IgD-negative memory B cell (primary cell): Measurements from ENCODE around the gene TMEM254. TPM values are rescaled to one million over a fixed set of nuclear protein-coding genes. Genes with fewer than 3 reads are reported as not detected.
"Not testable (repeated sequence)": the region's sequence is repeated elsewhere in the genome, so short reads cannot be mapped to it uniquely, and the experiment has no call there.

Experiments used
- H3K27ac Mint-ChIP-seq, 3 donors: one replicate each; pipeline ENCODE4 v1.8.0; 2020 to 2022; ENCODE audit warnings: mild to moderate bottlenecking in 3 of 3, mixed read lengths in 3 of 3, moderate library complexity in 1 of 3
- H3K27me3 Mint-ChIP-seq: one replicate; pipeline ENCODE4 v1.8.0; 2021; ENCODE audit warnings: mixed read lengths
- H3K36me3 Mint-ChIP-seq: one replicate; pipeline ENCODE4 v1.8.0; 2020; ENCODE audit warnings: mild to moderate bottlenecking, mixed read lengths
- H3K4me1 Mint-ChIP-seq, 3 donors: one replicate each; pipeline ENCODE4 v1.8.0; 2020 to 2022; ENCODE audit warnings: mixed read lengths in 3 of 3, mild to moderate bottlenecking in 1 of 3
- H3K4me3 Mint-ChIP-seq, 4 donors: one replicate each; pipeline ENCODE4 v1.8.0; 2020 to 2022; ENCODE audit warnings: mild to moderate bottlenecking in 4 of 4, mixed read lengths in 4 of 4, moderate library complexity in 3 of 4
- H3K9me3 Mint-ChIP-seq, 3 donors: one replicate each; pipeline ENCODE4 v1.8.0; 2020 to 2021; ENCODE audit warnings: mixed read lengths in 3 of 3, mild to moderate bottlenecking in 1 of 3
- polyA plus RNA-seq: library from polyadenylated mRNA; unstranded; fragments of 300-500 nt; fragmentation: Illumina TruSeq; gene quantifications from one replicate; pipeline ENCODE4 v1.2.3, GENCODE V29; 2021

TMEM254 gene
- polyA plus RNA-seq, 1 donor from 2014 or later, result 29.4 TPM

DNA sequence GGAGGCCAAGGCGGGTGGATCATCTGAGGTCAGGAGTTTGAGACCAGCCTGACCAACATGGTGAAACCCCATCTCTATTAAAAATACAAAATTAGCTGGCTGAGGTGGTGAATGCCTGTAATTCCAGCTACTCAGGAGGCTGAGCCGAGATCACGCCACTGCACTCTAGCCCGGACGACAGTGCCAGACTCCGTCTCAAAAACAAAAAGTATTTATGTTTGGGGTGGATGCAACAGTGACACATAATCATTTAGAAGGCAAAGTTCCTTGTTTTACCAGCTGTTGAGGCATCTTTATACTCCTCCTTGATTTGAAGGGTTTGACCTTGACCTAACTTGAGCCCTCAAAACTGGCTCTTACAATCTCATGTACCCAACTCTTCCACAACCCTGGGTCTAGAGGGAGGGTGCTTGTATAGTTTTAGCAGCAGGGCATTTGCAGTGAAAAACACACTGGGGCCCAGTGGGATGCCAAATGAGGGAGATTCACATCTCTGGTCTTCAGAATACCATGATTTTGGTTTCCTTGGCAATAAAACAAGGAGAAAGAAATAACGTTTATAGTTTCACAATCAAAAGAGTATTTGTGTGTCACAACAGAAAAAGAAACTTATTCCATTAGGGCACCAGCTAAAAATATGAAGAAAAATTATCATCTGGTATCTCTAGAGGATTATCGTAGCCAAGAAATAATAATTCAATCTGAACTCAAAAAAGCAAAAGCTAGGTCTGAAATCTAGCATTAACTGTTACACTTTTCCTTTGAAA lies 14.2 kb upstream of the TMEM254 start:
- no peaks in the 10 kb centered on the region for H3K36me3 Mint-ChIP-seq
- H3K4me1 Mint-ChIP-seq, result no peaks in the 10 kb centered on the region
- H3K27ac Mint-ChIP-seq, result no peak overlapping the region
- no peak overlapping the region for H3K4me3 Mint-ChIP-seq
- H3K27me3 Mint-ChIP-seq, result no peaks in the 10 kb centered on the region
- H3K9me3 Mint-ChIP-seq, result peaks cover 0 to 4% (median 1%) of the 10 kb centered on the region in 3 donors

DNA sequence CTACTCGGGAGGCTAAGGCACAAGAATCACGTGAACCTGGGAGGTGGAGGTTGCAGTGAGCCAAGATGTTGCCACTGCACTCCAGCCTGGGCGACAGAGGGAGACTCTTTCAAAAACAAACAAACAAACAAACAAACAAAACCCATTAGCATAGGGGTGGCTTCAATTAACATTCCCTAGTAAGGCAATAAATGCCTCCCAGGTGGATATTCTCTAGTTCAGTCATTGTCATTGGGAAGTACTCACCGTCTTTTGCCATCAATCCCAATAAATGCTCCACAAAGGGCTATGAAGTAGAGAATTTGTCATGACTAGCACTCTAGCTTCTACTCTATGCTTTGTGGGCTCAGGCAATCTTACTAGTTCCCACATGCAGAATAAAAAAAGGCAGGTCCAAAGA lies 11.7 kb upstream of the TMEM254 start:
- Mint-ChIP-seq H3K4me1 (no peaks in the 10 kb centered on the region), H3K36me3 (no peaks in the 10 kb centered on the region), H3K27ac (no peak overlapping the region), H3K27me3 (peaks cover 1% of the 10 kb centered on the region), H3K4me3 (no peak overlapping the region), H3K9me3 (peaks cover 0 to 4% (median 3%) of the 10 kb centered on the region in 3 donors)

DNA sequence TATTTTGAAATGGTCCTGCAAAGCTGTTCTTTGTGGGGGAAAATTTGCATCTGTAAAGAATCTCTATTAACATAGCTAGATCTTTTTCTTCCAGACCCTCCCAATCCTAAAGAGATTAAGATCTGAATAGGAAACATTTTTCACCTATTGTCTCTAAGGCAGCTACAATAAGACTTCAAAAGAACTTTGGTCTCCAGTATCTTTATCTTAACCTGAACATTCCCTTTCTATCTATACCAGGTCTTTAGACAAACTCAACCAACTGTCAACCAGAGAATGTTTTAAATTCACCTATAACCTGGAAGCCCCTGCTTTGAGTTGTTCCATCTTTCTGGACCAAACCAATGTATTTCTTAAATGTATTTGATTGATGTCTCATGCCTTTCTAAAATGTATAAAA lies 10.6 kb upstream of the TMEM254 start:
- H3K27me3 Mint-ChIP-seq, H3K9me3 Mint-ChIP-seq, H3K4me3 Mint-ChIP-seq, H3K36me3 Mint-ChIP-seq, H3K4me1 Mint-ChIP-seq, H3K27ac Mint-ChIP-seq: not testable (repeated sequence)

DNA sequence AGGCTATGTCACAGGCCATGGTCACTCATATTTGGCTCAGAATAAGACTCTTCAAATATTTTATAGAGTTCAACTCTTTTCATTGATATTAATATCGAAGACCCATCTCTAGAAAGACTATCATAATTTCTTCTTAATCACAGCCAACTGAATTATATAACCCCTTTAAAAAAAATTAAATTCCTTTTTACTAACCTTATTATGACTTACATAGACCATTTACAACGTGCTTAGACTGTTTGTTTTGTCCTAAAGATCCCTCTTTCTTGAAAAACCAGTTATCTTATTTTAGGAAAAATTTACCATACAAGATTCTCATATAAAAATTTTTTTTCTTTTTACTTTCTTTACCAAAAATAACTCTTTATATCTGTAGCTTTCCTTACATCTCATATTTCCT lies 10.2 kb upstream of the TMEM254 start:
- H3K36me3 Mint-ChIP-seq, result no peaks in the 10 kb centered on the region
- peaks cover 0 to 4% (median 3%) of the 10 kb centered on the region in 3 donors for H3K9me3 Mint-ChIP-seq
- H3K4me1 Mint-ChIP-seq, result no peaks in the 10 kb centered on the region
- H3K4me3 Mint-ChIP-seq, result no peak overlapping the region
- peaks cover 1% of the 10 kb centered on the region for H3K27me3 Mint-ChIP-seq
- no peak overlapping the region for H3K27ac Mint-ChIP-seq

DNA sequence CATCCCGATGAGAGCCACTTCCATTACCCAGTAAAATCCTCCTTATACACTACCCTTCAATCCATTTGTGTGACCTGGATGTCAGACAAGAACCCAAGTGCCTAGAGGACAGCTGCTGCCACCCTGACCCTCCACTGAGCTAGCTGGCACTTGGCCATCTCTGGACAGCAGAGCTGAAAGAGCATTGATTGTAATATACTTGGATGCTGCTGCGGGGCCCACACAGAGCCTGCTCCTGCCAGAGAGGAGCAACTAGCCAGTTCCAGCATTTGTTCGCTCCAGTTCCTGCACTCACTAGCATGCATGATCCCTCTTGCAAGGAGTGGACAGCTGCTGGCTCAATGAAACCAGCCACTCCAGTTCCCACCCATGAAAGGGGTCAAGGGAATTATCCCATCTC lies 8.4 kb upstream of the TMEM254 start:
- H3K27me3 Mint-ChIP-seq, result peaks cover 3% of the 10 kb centered on the region
- peaks cover 3% of the 10 kb centered on the region for H3K36me3 Mint-ChIP-seq
- peaks cover 0 to 4% (median 3%) of the 10 kb centered on the region in 3 donors for H3K9me3 Mint-ChIP-seq
- H3K27ac Mint-ChIP-seq, result no peak overlapping the region
- no peak overlapping the region for H3K4me3 Mint-ChIP-seq
- no peaks in the 10 kb centered on the region for H3K4me1 Mint-ChIP-seq

DNA sequence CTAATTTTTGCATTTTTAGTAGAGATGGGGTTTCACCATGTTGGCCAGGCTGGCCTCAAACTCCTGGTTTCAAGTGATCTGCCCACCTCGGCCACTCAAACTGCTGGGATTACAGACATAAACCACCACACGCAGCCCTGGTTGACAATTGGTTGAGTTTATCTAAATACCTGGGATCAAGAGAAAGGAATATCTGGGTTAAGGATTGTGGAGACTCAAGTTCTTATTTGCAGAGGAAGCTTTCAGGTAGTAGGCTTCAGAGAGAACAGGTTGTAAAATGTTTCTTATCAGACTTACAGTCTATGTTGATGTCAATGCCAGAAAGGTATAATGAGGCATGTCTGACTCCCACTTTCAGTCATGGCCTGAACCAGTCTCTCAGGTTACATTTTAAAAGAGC lies 5.9 kb upstream of the TMEM254 start:
- peaks cover 0 to 4% (median 3%) of the 10 kb centered on the region in 3 donors for H3K9me3 Mint-ChIP-seq
- peaks cover 0 to 2% (median 2%) of the 10 kb centered on the region in 3 donors for H3K4me1 Mint-ChIP-seq
- peak overlapping the region in 1 of 3 donors; percentile 77 for H3K27ac Mint-ChIP-seq
- peaks cover 3% of the 10 kb centered on the region for H3K27me3 Mint-ChIP-seq
- peaks cover 3% of the 10 kb centered on the region for H3K36me3 Mint-ChIP-seq
- no peak overlapping the region for H3K4me3 Mint-ChIP-seq

DNA sequence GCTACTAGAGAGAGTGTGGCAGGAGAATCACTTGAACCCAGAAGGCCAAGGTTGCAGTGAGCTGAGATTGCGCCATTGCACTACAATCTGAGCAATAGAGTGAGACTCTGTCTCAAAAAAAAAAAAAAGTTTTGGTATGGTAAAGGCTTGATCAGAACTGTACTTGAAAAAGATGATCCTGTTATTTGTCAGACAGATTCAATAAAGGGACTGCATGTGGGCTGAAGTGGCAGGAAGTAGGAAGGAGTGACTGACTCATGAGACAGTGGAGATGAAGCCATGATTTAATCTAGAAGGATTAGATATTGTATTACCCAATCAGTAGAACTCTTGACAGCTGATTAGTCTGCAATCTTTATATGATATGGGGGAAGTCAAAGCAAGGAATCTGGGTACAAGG lies 2.7 kb upstream of the TMEM254 start:
- peaks cover 2% of the 10 kb centered on the region for H3K27me3 Mint-ChIP-seq

DNA sequence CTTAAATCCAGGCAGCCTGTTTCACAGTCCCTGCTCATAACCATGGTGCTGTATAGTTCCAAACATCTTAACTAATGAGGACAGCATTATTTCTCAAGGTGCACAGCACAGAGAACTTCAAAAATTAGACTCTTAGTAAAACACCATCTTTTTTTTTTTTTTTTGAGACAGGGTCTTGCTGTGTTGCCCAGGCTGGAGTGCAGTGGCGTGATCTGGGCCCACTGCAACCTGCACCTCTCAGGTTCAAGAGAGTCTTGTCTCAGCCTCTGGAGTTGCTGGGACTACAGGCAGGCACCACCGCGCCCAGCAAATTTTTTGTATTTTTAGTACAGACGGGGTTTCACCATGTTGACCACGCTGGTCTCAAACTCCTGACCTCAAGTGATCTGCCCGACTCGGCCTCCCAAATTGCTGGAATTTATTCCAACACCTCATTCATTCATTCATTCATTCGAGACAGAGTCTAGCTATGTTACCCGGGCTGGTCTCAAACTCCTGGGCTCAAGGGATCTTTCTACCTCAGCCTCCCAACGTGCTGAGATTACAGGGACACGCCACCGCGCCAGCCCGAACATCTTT lies 507 bp upstream of the TMEM254 start:
- Mint-ChIP-seq H3K4me3 (peak overlapping the region; percentile 86 to 98 (median 97)), H3K9me3 (no peaks in the 10 kb centered on the region), H3K27ac (peak overlapping the region; percentile 33 to 97 (median 96)), H3K36me3 (peaks cover 3% of the 10 kb centered on the region), H3K4me1 (peaks cover 9 to 14% (median 14%) of the 10 kb centered on the region in 3 donors), H3K27me3 (peaks cover 2% of the 10 kb centered on the region)

More for the DNA sequence above, 2.7 kb upstream of the TMEM254 start:
- Mint-ChIP-seq H3K36me3 (peaks cover 3% of the 10 kb centered on the region), H3K27ac (peak overlapping the region in 1 of 3 donors; percentile 33), H3K9me3 (no peaks in the 10 kb centered on the region), H3K4me1 (peaks cover 9 to 14% (median 14%) of the 10 kb centered on the region in 3 donors), H3K4me3 (peak overlapping the region in 1 of 4 donors; percentile 88)

DNA sequence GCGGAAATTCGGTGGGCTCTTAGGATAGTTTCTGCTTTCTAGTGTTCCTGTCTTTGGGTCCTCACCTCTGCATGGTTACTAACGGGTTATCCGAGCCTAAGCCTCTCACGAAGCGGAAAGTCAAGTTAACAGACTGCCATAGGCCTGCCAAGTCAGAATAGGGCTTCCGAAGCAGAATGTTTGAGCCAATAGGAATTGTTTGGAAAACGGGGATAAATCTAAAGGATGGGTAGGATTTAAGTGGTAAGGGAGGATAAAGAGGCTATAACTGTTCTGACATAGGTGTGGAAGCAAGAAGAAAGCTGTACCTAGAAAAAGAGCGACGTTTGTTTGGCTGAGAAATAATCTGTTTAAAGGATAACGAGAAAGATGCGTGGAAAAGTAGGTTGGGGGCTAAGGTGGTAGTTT lies 851 bp downstream of the TMEM254 start:
- Mint-ChIP-seq H3K9me3 (no peaks in the 10 kb centered on the region), H3K4me3 (peak overlapping the region; percentile 86 to 98 (median 97)), H3K27ac (peak overlapping the region; percentile 33 to 97 (median 96)), H3K36me3 (peaks cover 3% of the 10 kb centered on the region), H3K27me3 (no peaks in the 10 kb centered on the region), H3K4me1 (peaks cover 9 to 14% (median 14%) of the 10 kb centered on the region in 3 donors)

DNA sequence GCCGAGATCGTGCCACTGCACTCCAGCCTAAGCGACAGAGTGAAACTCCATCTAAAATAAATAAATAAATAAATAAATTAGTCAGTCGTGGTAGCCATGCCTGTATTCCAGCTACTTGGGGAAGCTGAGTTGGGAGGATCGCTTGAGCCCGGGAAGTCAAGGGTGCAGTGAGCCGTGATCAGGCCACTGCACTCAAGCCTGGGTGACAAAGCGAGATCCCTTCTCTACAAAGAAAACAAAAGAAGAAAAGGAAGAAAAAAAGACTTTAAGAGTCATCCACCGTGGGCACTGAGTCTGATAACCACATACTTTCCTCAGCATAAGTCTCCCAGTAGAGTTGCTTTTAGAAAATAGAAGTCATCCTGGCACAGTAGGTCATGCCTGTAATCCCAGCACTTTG lies 2.6 kb downstream of the TMEM254 start:
- Mint-ChIP-seq H3K4me1 (peaks cover 9 to 14% (median 12%) of the 10 kb centered on the region in 3 donors), H3K4me3 (no peak overlapping the region), H3K9me3 (no peaks in the 10 kb centered on the region), H3K27ac (no peak overlapping the region), H3K27me3 (no peaks in the 10 kb centered on the region), H3K36me3 (no peaks in the 10 kb centered on the region)

DNA sequence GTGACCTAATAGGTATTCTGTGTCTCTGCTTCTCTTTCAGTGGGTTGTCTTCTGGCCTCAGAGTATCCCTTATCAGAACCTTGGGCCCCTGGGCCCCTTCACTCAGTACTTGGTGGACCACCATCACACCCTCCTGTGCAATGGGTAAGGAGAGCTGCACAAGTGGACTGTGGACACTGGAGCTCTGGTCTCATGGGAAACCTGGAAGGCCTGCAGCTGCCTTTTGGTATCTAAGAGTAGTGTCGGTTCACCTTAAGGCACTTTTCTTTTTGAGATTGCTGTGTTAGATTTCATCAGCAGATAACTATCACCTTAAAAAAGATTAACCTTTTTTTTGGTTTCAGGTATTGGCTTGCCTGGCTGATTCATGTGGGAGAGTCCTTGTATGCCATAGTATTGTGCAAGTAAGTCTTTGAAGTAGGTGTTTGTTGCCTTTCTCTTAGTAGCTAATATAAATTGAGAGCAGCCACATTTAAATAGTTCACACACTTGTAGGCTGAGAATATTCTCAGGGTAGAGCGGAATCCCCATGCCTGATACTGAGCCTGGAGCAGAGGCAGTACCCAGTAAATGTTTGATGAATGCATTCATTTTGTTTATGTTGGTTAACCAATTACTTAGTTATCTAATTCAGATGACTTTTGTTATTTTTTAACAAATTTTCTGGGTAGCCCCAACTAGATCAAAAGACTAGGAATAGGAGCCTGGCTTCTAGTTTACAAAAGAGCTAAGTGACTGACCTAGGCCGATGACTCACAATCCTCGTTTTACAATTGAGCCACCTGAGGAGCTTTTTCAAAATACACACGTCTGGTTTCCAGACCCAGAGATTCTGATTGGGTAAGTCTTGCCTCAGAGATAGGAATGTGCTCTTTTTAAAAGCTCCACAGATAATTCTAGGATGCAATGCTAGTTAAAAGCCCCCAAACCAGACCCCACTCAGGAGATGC lies 3.6 kb downstream of the TMEM254 start:
- Mint-ChIP-seq H3K27me3 (no peaks in the 10 kb centered on the region), H3K4me3 (peak overlapping the region in 1 of 4 donors; percentile 4), H3K36me3 (no peaks in the 10 kb centered on the region), H3K9me3 (no peaks in the 10 kb centered on the region), H3K4me1 (peaks cover 9 to 14% (median 12%) of the 10 kb centered on the region in 3 donors), H3K27ac (no peak overlapping the region)

DNA sequence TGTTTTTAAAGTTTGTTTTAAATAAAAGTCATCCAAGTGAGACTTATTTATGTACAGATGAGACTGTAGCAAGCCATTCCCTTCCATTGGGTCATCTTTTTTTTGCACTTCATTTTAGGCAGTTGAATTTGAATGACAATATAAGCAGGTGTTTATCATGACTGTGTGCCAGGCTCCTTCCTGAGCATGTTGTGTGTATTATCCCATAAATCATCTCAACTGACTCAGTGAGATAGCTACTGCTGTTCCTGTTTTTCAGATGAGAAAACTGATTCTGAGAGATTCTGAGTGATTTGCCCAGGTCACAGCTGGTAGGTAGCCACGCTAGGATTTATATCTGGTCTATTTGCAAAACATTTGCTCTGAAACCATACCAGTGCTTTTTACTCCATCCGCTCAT lies 11.7 kb downstream of the TMEM254 start:
- H3K27ac Mint-ChIP-seq, result no peak overlapping the region
- H3K36me3 Mint-ChIP-seq, result peaks cover 5% of the 10 kb centered on the region
- no peaks in the 10 kb centered on the region for H3K9me3 Mint-ChIP-seq

DNA sequence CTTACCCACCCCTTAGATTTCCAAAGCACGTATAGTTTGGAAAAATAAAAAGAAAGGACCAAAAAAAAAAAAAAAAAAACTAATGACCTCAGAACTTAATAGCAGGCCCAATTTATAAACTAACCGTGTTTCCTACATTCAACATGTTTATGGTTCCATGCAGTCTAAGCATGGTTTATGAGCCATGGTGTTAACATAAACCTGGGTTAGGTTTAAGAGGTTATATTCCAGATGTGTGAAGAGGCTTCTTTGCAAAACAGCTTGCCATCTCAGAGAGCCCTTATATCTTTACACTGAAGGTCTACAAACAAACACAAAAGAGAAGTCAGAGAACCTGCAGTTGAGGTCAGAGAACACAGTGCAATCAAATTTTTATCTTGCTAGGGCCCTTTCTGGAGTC lies 15.8 kb downstream of the TMEM254 start:
- Mint-ChIP-seq H3K27ac (no peak overlapping the region), H3K36me3 (peaks cover 2% of the 10 kb centered on the region), H3K4me3 (no peak overlapping the region), H3K4me1 (peaks cover 0 to under 1% (median 0%) of the 10 kb centered on the region in 3 donors), H3K27me3 (peaks cover 3% of the 10 kb centered on the region), H3K9me3 (peaks cover 0 to 3% (median 0%) of the 10 kb centered on the region in 3 donors)

More for the DNA sequence above, 11.7 kb downstream of the TMEM254 start:
- H3K4me1 Mint-ChIP-seq, result no peaks in the 10 kb centered on the region
- no peaks in the 10 kb centered on the region for H3K27me3 Mint-ChIP-seq
- no peak overlapping the region for H3K4me3 Mint-ChIP-seq

DNA sequence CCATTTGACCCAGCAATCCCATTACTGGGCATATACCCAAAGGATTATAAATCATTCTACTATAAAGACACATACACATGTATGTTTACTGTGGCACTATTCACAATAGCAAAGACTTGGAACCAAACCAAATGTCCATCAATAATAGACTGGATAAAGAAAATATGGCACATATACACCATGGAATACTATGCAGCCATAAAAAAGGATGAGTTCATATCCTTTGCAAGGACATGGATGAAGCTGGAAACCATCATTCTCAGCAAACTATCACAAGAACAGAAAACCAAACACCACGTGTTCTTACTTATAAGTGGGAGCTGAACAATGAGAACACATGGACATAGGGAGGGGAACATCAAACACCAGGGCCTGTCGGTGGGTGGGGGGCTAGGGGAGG lies 19.8 kb downstream of the TMEM254 start:
- not testable (repeated sequence) for H3K27ac Mint-ChIP-seq, H3K4me1 Mint-ChIP-seq, H3K36me3 Mint-ChIP-seq, H3K27me3 Mint-ChIP-seq, H3K4me3 Mint-ChIP-seq, H3K9me3 Mint-ChIP-seq

DNA sequence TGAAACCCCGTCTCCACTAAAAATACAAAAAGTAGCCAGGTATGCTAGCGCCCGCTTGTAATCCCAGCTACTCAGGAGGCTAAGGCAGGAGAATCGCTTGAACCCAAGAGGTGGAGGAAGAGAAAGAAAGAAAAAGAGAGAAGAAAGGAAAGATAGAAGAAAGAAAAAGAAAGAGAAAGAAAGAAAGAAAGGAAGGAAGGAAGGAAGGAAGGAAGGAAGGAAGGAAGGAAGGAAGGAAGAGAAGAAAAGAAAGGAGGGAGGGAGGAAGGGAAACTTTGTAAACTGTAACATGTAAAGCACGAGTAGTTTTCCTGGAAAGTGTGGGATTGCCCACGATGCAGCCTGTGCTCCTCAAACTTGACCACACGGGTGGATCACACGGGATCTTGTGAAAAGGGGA lies 20.8 kb downstream of the TMEM254 start:
- H3K4me3 Mint-ChIP-seq, H3K27me3 Mint-ChIP-seq, H3K4me1 Mint-ChIP-seq, H3K9me3 Mint-ChIP-seq, H3K36me3 Mint-ChIP-seq: not testable (repeated sequence)
- peak overlapping the region in 1 of 3 donors; percentile 76 for H3K27ac Mint-ChIP-seq
